Fibroblast of mammary gland (primary cell): Measurements from ENCODE around the gene ZDHHC11B.
"Not testable (repeated sequence)": the region's sequence is repeated elsewhere in the genome, so short reads cannot be mapped to it uniquely, and the experiment has no call there.

Experiments
- DNase-seq: peaks from one replicate; pipeline ENCODE4 v3.0.0-alpha.2; 2010; ENCODE audit warnings: low read depth
- H3K4me3 ChIP-seq: 2 replicates; pipeline ENCODE4 v1.5.1; 2011; ENCODE audit warnings: low read depth, mild to moderate bottlenecking, low read length, moderate library complexity; ENCODE audit not compliant: control insufficient read depth
- CTCF ChIP-seq: conservative IDR thresholded peaks from 2 replicates; pipeline ENCODE4 v1.5.1; 2011; ENCODE audit warnings: low read depth, low read length, inconsistent platforms; ENCODE audit not compliant: control insufficient read depth, insufficient read depth

Gene ZDHHC11B

GRCh38 chr5:757931-758697 is 26.4 kb downstream of the ZDHHC11B start:
- no peak for TF ChIP-seq CTCF
- H3K4me3 ChIP-seq, result no peak overlapping the region
- no peak for DNase-seq

- DNase-seq, result no peak
- H3K4me3 ChIP-seq, result no peak overlapping the region
- no peak for TF ChIP-seq CTCF
Observed at GRCh38 chr5:757346-757930, 27.1 kb downstream of the ZDHHC11B start.

- no peak for TF ChIP-seq CTCF
- no peak for DNase-seq
Observed at GRCh38 chr5:756865-757345, 27.6 kb downstream of the ZDHHC11B start.

GRCh38 chr5:756171-756570 is 28.4 kb downstream of the ZDHHC11B start:
- TF ChIP-seq CTCF, result no peak
- DNase-seq, result no peak
- H3K4me3 ChIP-seq, result no peak overlapping the region

More at GRCh38 chr5:756865-757345, 27.6 kb downstream of the ZDHHC11B start:
- H3K4me3 ChIP-seq, result no peak overlapping the region

- not testable (repeated sequence) for DNase-seq, H3K4me3 ChIP-seq
Observed at GRCh38 chr5:754143-754632, 30.3 kb downstream of the ZDHHC11B start.

- DNase-seq, H3K4me3 ChIP-seq: not testable (repeated sequence)
Observed at GRCh38 chr5:753567-754142, 30.9 kb downstream of the ZDHHC11B start.

- DNase-seq, H3K4me3 ChIP-seq: not testable (repeated sequence)
Observed at GRCh38 chr5:752532-753115, 31.9 kb downstream of the ZDHHC11B start.

- H3K4me3 ChIP-seq, DNase-seq: not testable (repeated sequence)
Observed at GRCh38 chr5:751992-752391, 32.5 kb downstream of the ZDHHC11B start.
